H1 (cell line): ENCODE measurements around the gene DBNL. TPM values are rescaled to one million over a fixed set of nuclear protein-coding genes. Genes with fewer than 3 reads are reported as not detected.

ENCODE experiments used
- CTCF ChIA-PET: fragments of 300-600 bp; sonication (Branson Sonifier 250); formaldehyde crosslinking; loops from one replicate; lab custom pipeline; 2021; ENCODE audit not compliant: partially characterized antibody; lab: Charles Lee
- POLR2A ChIA-PET: fragments of 300-600 bp; sonication (Branson Sonifier 250); formaldehyde crosslinking; loops from one replicate; lab custom pipeline; 2021; ENCODE audit warnings: inconsistent platforms; ENCODE audit not compliant: partially characterized antibody; lab: Charles Lee
- DNase-seq, 2 experiments: peaks; one replicate each; pipeline versions ENCODE4 v3.0.0 to v3.0.0-alpha.2; 2010 to 2022; ENCODE audit warnings: low spot score in 2 of 2, low read depth in 1 of 2, mixed read lengths in 1 of 2
- FAIRE-seq: peaks from 2 replicates; lab custom pipeline; 2011; peaks lifted over from hg19 to GRCh38; lab: Jason Lieb, UNC
- H2AFZ ChIP-seq: 2 replicates; pipeline ENCODE4 v1.8.1; 2012; ENCODE audit warnings: low read length, inconsistent platforms
- H2AK5ac ChIP-seq: 2 replicates; pipeline ENCODE4 v1.6.1; 2013; ENCODE audit warnings: low read depth, low read length
- H2BK120ac ChIP-seq: replicated peaks from 2 replicates; pipeline ENCODE3; 2013; ENCODE audit warnings: low read depth, low read length, inconsistent platforms
- H2BK12ac ChIP-seq: 2 replicates; pipeline ENCODE4 v1.6.1; 2013; ENCODE audit warnings: low read depth, low read length
- H2BK15ac ChIP-seq: 2 replicates; pipeline ENCODE4 v1.6.1; 2013; ENCODE audit warnings: low read length
- H2BK20ac ChIP-seq: 2 replicates; pipeline ENCODE4 v1.6.1; 2013; ENCODE audit warnings: low read length
- H2BK5ac ChIP-seq: 2 replicates; pipeline ENCODE4 v1.6.1; 2013; ENCODE audit warnings: low read depth, low read length
- H3K14ac ChIP-seq: 2 replicates; pipeline ENCODE4 v1.6.1; 2013; ENCODE audit warnings: inconsistent platforms; ENCODE audit not compliant: insufficient read length
- H3K18ac ChIP-seq: 2 replicates; pipeline ENCODE4 v1.6.1; 2013; ENCODE audit warnings: low read length; ENCODE audit errors: extremely low read depth
- H3K23ac ChIP-seq: 2 replicates; pipeline ENCODE4 v1.6.1; 2013; ENCODE audit warnings: inconsistent platforms; ENCODE audit not compliant: insufficient read length
- H3K23me2 ChIP-seq: 2 replicates; pipeline ENCODE4 v1.6.1; 2013; ENCODE audit warnings: low read depth, low read length
- H3K27ac ChIP-seq: 2 replicates; pipeline ENCODE4 v1.6.1; 2011; ENCODE audit warnings: low read depth, low read length, inconsistent platforms
- H3K27me3 ChIP-seq, 4 experiments: replicated peaks in 1 of 4; 1 replicate in 1 of 4; 2 replicates in 3 of 4; pipeline versions ENCODE4 v1.6.1 to v1.8.1; 2011 to 2013; ENCODE audit warnings: low read length in 3 of 4, mild to moderate bottlenecking in 3 of 4, inconsistent platforms in 2 of 4, mixed read lengths in 2 of 4, moderate library complexity in 1 of 4; ENCODE audit not compliant: control insufficient read depth in 3 of 4, insufficient read depth in 3 of 4; ENCODE audit errors: extremely low read depth in 1 of 4
- H3K36me3 ChIP-seq, 4 experiments: 2 replicates each; pipeline versions ENCODE4 v1.6.1 to v1.8.1; 2011 to 2013; ENCODE audit warnings: mild to moderate bottlenecking in 4 of 4, low read length in 3 of 4, moderate library complexity in 2 of 4, control low read depth in 1 of 4, inconsistent platforms in 1 of 4; ENCODE audit not compliant: insufficient read depth in 4 of 4, control insufficient read depth in 2 of 4
- H3K4ac ChIP-seq: replicated peaks from 2 replicates; pipeline ENCODE3; 2013; ENCODE audit warnings: low read length, low read depth, mixed read lengths, inconsistent platforms; ENCODE audit not compliant: insufficient read length
- H3K4me1 ChIP-seq, 4 experiments: replicated peaks in 1 of 4; 1 replicate in 1 of 4; 2 replicates in 3 of 4; pipeline versions ENCODE4 v1.6.1 to v1.8.1; 2011 to 2013; ENCODE audit warnings: low read length in 3 of 4, inconsistent platforms in 2 of 4, mixed read lengths in 1 of 4; ENCODE audit not compliant: insufficient read depth in 4 of 4, control insufficient read depth in 3 of 4
- H3K4me2 ChIP-seq, 2 experiments: 2 replicates each; pipeline versions ENCODE4 v1.6.1 to v1.8.1; 2011 to 2013; ENCODE audit warnings: low read depth in 2 of 2, low read length in 2 of 2, control low read depth in 1 of 2, inconsistent platforms in 1 of 2, mild to moderate bottlenecking in 1 of 2; ENCODE audit not compliant: insufficient read depth in 1 of 2
- H3K4me3 ChIP-seq, 4 experiments: fragments of 200-600, 300-600 bp in 1 of 4; sonication (generic), shearing (Covaris generic), sonication (Bioruptor Twin) in 1 of 4; 2 replicates each; pipeline versions ENCODE4 v1.5.1 to v1.8.1; 2011 to 2016; ENCODE audit warnings: low read length in 4 of 4, low read depth in 3 of 4, control low read depth in 2 of 4, inconsistent platforms in 2 of 4, mild to moderate bottlenecking in 2 of 4, mixed read lengths in 1 of 4, moderate library complexity in 1 of 4; ENCODE audit not compliant: insufficient read depth in 2 of 4; ENCODE audit errors: extremely low read depth in 1 of 4
- H3K56ac ChIP-seq: replicated peaks from 2 replicates; pipeline ENCODE3; 2013; ENCODE audit warnings: low read depth, mild to moderate bottlenecking, mixed read lengths, low read length, inconsistent platforms; ENCODE audit not compliant: insufficient read length
- H3K79me1 ChIP-seq: 2 replicates; pipeline ENCODE4 v1.6.1; 2013; ENCODE audit warnings: low read depth, low read length, control low read depth
- H3K79me2 ChIP-seq, 2 experiments: 2 replicates each; pipeline versions ENCODE4 v1.6.1 to v1.8.1; 2012 to 2013; ENCODE audit warnings: low read length in 2 of 2, mild to moderate bottlenecking in 2 of 2, inconsistent platforms in 1 of 2; ENCODE audit not compliant: insufficient read depth in 2 of 2, control insufficient read depth in 1 of 2
- H3K9ac ChIP-seq, 4 experiments: replicated peaks in 1 of 4; 1 replicate in 1 of 4; 2 replicates in 3 of 4; pipeline versions ENCODE4 v1.6.1 to v1.8.1; 2011 to 2013; ENCODE audit warnings: low read depth in 3 of 4, low read length in 3 of 4, control low read depth in 2 of 4, mild to moderate bottlenecking in 2 of 4, moderate library complexity in 2 of 4, inconsistent platforms in 1 of 4; ENCODE audit errors: extremely low read depth in 1 of 4
- H3K9me3 ChIP-seq, 2 experiments: 2 replicates each; pipeline versions ENCODE4 v1.6.1 to v1.8.1; 2012 to 2013; ENCODE audit warnings: mild to moderate bottlenecking in 2 of 2, moderate library complexity in 2 of 2, control low read depth in 1 of 2, inconsistent platforms in 1 of 2, low read depth in 1 of 2, low read length in 1 of 2, mixed read lengths in 1 of 2; ENCODE audit not compliant: insufficient read depth in 2 of 2
- H4K20me1 ChIP-seq, 2 experiments: replicated peaks in 1 of 2; 2 replicates each; pipeline versions ENCODE3 to v1.8.1; 2011 to 2013; ENCODE audit warnings: inconsistent platforms in 2 of 2, low read length in 2 of 2, mild to moderate bottlenecking in 1 of 2; ENCODE audit not compliant: insufficient read depth in 2 of 2, control insufficient read depth in 1 of 2
- H4K5ac ChIP-seq: 2 replicates; pipeline ENCODE4 v1.6.1; 2013; ENCODE audit warnings: low read length, low read depth, mixed read lengths, inconsistent platforms; ENCODE audit not compliant: insufficient read length
- H4K8ac ChIP-seq: 2 replicates; pipeline ENCODE4 v1.8.0; 2013; ENCODE audit warnings: mild to moderate bottlenecking, moderate library complexity, low read length, inconsistent platforms; ENCODE audit not compliant: insufficient read depth; ENCODE audit errors: extremely low read depth
- H4K91ac ChIP-seq: replicated peaks from 2 replicates; pipeline ENCODE3; 2013; ENCODE audit warnings: low read length, mixed read lengths, inconsistent platforms; ENCODE audit not compliant: insufficient read length
- ASH2L ChIP-seq: fragments of 200-600, 300-600 bp; sonication (generic); IDR thresholded peaks from one replicate; pipeline ENCODE4 v1.7.1; 2017; ENCODE audit warnings: low read length
- CBX8 ChIP-seq: fragments of 300-800, 300-1000 bp; sonication (generic); IDR thresholded peaks from 2 replicates; pipeline ENCODE4 v1.7.1; 2016; ENCODE audit warnings: low read depth, low read length, borderline replicate concordance
- CEBPB ChIP-seq: IDR thresholded peaks from 2 replicates; pipeline ENCODE4 v1.6.1; 2012; ENCODE audit warnings: low read depth, low read length
- CHD1 ChIP-seq: IDR thresholded peaks from 2 replicates; pipeline ENCODE4 v1.6.1; 2012; ENCODE audit warnings: low read depth, low read length, improper control_type of control experiment
- CHD2 ChIP-seq: IDR thresholded peaks from 2 replicates; pipeline ENCODE4 v1.6.1; 2012; ENCODE audit warnings: low read length, improper control_type of control experiment
- EZH2 ChIP-seq: fragments of 200-600 bp; sonication (generic); IDR thresholded peaks from 2 replicates; pipeline ENCODE4 v1.7.1; 2012; ENCODE audit warnings: low read depth, mild to moderate bottlenecking, moderate library complexity, low read length, inconsistent platforms; ENCODE audit not compliant: severe bottlenecking
- HDAC6 ChIP-seq: IDR thresholded peaks from one replicate; pipeline ENCODE4 v1.7.1; 2012; ENCODE audit warnings: low read depth, mild to moderate bottlenecking, inconsistent platforms, low read length, moderate library complexity
- JUN ChIP-seq: IDR thresholded peaks from 2 replicates; pipeline ENCODE4 v1.6.1; 2011; ENCODE audit warnings: low read depth, mild to moderate bottlenecking, improper control_type of control experiment, low read length
- JUND ChIP-seq: IDR thresholded peaks from 2 replicates; pipeline ENCODE4 v1.6.1; 2011; ENCODE audit warnings: mild to moderate bottlenecking, improper control_type of control experiment, low read length
- KDM5A ChIP-seq: fragments of 200-600 bp; IDR thresholded peaks from 2 replicates; pipeline ENCODE4 v1.7.1; 2012; ENCODE audit warnings: mild to moderate bottlenecking, low read length, inconsistent platforms, mixed read lengths
- NANOG ChIP-seq: IDR thresholded peaks from 2 replicates; pipeline ENCODE4 v1.6.1; 2011; ENCODE audit warnings: low read length, low read depth, mild to moderate bottlenecking, inconsistent platforms; ENCODE audit not compliant: insufficient read depth, poor library complexity, severe bottlenecking
- SIN3A ChIP-seq, 2 experiments: IDR thresholded peaks in 1 of 2; conservative IDR thresholded peaks in 1 of 2; 2 replicates each; pipeline ENCODE4 v1.6.1; 2011 to 2012; ENCODE audit warnings: low read length in 2 of 2, improper control_type of control experiment in 1 of 2, low read depth in 1 of 2, mild to moderate bottlenecking in 1 of 2
- SIRT6 ChIP-seq: IDR thresholded peaks from one replicate; pipeline ENCODE4 v1.7.1; 2012; ENCODE audit warnings: low read length, inconsistent platforms
- SRF ChIP-seq: IDR thresholded peaks from 2 replicates; pipeline ENCODE4 v1.6.1; 2011; ENCODE audit warnings: mild to moderate bottlenecking, low read depth, low read length, moderate library complexity
- TBP ChIP-seq: IDR thresholded peaks from 2 replicates; pipeline ENCODE4 v1.6.1; 2011; ENCODE audit warnings: low read depth, low read length, improper control_type of control experiment
- ZNF274 ChIP-seq: IDR thresholded peaks from 2 replicates; pipeline ENCODE4 v1.7.0; 2012; ENCODE audit warnings: low read length, borderline replicate concordance; ENCODE audit errors: extremely low read depth
- WGBS, 2 experiments: shearing (Covaris generic) in 1 of 2; methylation state at CpG; one replicate each; pipeline versions ENCODE4 v1.1.6 to v1.1.7; 2013 to 2015; ENCODE audit warnings: low lambda C conversion rate in 2 of 2, mixed read lengths in 2 of 2, inconsistent platforms in 1 of 2, low coverage in 1 of 2, missing lambda C conversion rate in 1 of 2; ENCODE audit not compliant: insufficient replicate concordance in 2 of 2, insufficient coverage in 1 of 2, insufficient read length in 1 of 2; ENCODE audit errors: extremely low coverage in 1 of 2, missing lambda C conversion rate in 1 of 2; 5-methylcytosine and 5-hydroxymethylcytosine counted together
- polyA plus RNA-seq, 7 experiments: library from polyadenylated mRNA; depleted of rRNA in 3 of 7; stranded (reverse) in 5 of 7; unstranded in 2 of 7; fragments of >200 nt in 5 of 7; fragments of 200-250 nt in 2 of 7; gene quantifications; 1 replicate in 5 of 7; 2 replicates in 1 of 7; 4 replicates in 1 of 7; pipeline versions ENCODE4 v1.2.1 to v1.2.3, GENCODE V29; 2011 to 2013; ENCODE audit warnings: missing spikeins in 2 of 7, mixed read lengths in 2 of 7
- total RNA-seq: library from RNA; stranded (reverse); fragmentation: NEBNext Ultra II Directional; extraction: Animal tissue kit (Norgen Biotek cat#: 25700); gene quantifications from 2 replicates; pipeline ENCODE4 v1.2.1, GENCODE V29; 2021

The DBNL gene
- total and polyA plus RNA-seq, 2 of the 8 experiments (the other 6 are each of a cell fraction or from before 2014, with no cell fraction given), result 30.9 to 56.6 TPM

DNA sequence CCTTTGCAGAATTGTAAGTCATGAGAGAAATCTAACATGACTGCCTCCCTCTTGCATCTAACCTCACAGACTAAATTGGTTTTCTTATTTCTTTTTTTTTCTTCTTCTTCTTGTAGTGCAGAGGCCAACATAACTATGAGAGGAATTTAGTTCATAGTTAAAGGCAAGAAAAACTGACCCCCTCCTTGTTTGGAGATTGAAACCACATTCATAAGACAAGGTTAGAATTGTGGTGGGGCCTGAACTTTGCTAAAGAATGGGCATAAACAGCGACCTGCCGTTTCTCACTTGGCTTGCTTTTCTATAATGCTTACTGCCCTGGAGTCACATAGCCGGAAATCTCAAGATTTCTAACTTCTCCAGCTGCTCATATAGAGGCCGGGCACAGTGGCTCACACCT lies 40.2 kb downstream of the DBNL start:
- Histone ChIP-seq H3K79me2 (no peaks in the 10 kb centered on the region), H2BK5ac (no peak overlapping the region), H2BK20ac (no peak overlapping the region), H3K56ac (no peak overlapping the region), H3K4me1 (no peaks in the 10 kb centered on the region; a peak in 1 of 7 replicates), H4K5ac (no peak overlapping the region), H3K79me1 (no peaks in the 10 kb centered on the region), H3K18ac (no peak overlapping the region), H3K23me2 (peaks cover 4% of the 10 kb centered on the region; the same call in 1 of the 2 replicates), H3K4me2 (no peak overlapping the region), H4K8ac (no peak overlapping the region), H2BK12ac (no peak overlapping the region), H3K27me3 (no peaks in the 10 kb centered on the region; a peak in 2 of 7 replicates), H3K9ac (no peak overlapping the region), H3K9me3 (no peaks in the 10 kb centered on the region), H3K4ac (no peak overlapping the region), H3K4me3 (no peak overlapping the region), H4K20me1 (no peaks in the 10 kb centered on the region), H2AK5ac (no peak overlapping the region), H4K91ac (no peak overlapping the region), H2AFZ (no peak overlapping the region), H3K27ac (no peak overlapping the region), H3K36me3 (no peaks in the 10 kb centered on the region), H2BK15ac (no peak overlapping the region), H3K23ac (no peak overlapping the region), H3K14ac (no peak overlapping the region), H2BK120ac (no peak overlapping the region)
- 64% methylated on average over 4 of the region's 4 CpGs; no CpG with 5 or more reads in 1 of the 2 experiments for WGBS, 2 experiments
- DNase-seq, result no peak
- ChIA-PET CTCF (interaction anchor here (0.9 to 1.5 kb wide), 7 partner anchors 11 to 117 kb away, joined by 3 to 4 read pairs (median 3); no protein-coding TSS in a partner anchor), POLR2A (interaction anchor here (1.5 kb wide), 1 partner anchor 12 kb away, joined by 3 read pairs; no protein-coding TSS in a partner anchor)
- no peak for FAIRE-seq
- TF ChIP-seq CHD1, result no peak
- TF ChIP-seq CHD2, result no peak
- no peak for TF ChIP-seq SIN3A (conservative IDR thresholded peaks at IDR 0.05 in 1 of 2, IDR thresholded peaks at IDR 0.05 in 1 of 2; ENCODE audit: low read depth in 1 of 2, low read length in 2 of 2)
- no peak for TF ChIP-seq CBX8
- no peak for TF ChIP-seq SIRT6
- no peak for TF ChIP-seq NANOG
- no peak for TF ChIP-seq HDAC6
- TF ChIP-seq KDM5A, result no peak
- TF ChIP-seq JUND, result no peak
- no peak for TF ChIP-seq EZH2
- no peak for TF ChIP-seq ZNF274
- no peak for TF ChIP-seq CEBPB
- TF ChIP-seq ASH2L, result no peak
- TF ChIP-seq JUN, result no peak
- no peak for TF ChIP-seq SRF
- no peak for TF ChIP-seq TBP
